ENCODE results near the gene FLII.
"Not testable (repeated sequence)": the region's sequence is repeated elsewhere in the genome, so short reads cannot be mapped to it uniquely, and the experiment has no call there.

FLII gene

GRCh38 chr17:18258356-18259038 is at the start of gene FLII:
FLII (minus strand) TSS chr17:18258738; CDS start chr17:18258690, 48 bp downstream.
- Histone ChIP-seq H3K36me3 (ENCODE audit: control insufficient read depth, insufficient read depth, low read length) (peaks cover 41% of the 10 kb centered on the region), H3K27me3 (ENCODE audit: control insufficient read depth, insufficient read depth, low read length) (no peaks in the 10 kb centered on the region), H3K9ac (ENCODE audit: low read depth, low read length) (peak within 1 kb of the TSS; percentile 77), H3K4me3 (ENCODE audit: low read depth, low read length) (peak within 1 kb of the TSS; percentile 87), H3K27ac (ENCODE audit: low read depth, low read length) (peak within 1 kb of the TSS; percentile 86), H3K9me3 (ENCODE audit: control insufficient read depth, insufficient read depth, low read length) (no peaks in the 10 kb centered on the region), H3K4me1 (ENCODE audit: control insufficient read depth, insufficient read depth, low read length) (peaks cover 11% of the 10 kb centered on the region; the same call in 1 of the 2 replicates)

GRCh38 chr17:18303206-18303605 is 44.7 kb upstream of the FLII start:
- not testable (repeated sequence) for H3K27ac ChIP-seq (ENCODE audit: low read depth, low read length); H3K4me3 ChIP-seq (ENCODE audit: low read depth, low read length); H3K9ac ChIP-seq (ENCODE audit: low read depth, low read length); H3K27me3 ChIP-seq (ENCODE audit: control insufficient read depth, insufficient read depth, low read length); H3K4me1 ChIP-seq (ENCODE audit: control insufficient read depth, insufficient read depth, low read length); H3K9me3 ChIP-seq (ENCODE audit: control insufficient read depth, insufficient read depth, low read length)
- H3K36me3 ChIP-seq (ENCODE audit: control insufficient read depth, insufficient read depth, low read length): peaks cover 92% of the 10 kb centered on the region

- Histone ChIP-seq H3K9me3 (ENCODE audit: control insufficient read depth, insufficient read depth, low read length) (no peaks in the 10 kb centered on the region), H3K27me3 (ENCODE audit: control insufficient read depth, insufficient read depth, low read length) (no peaks in the 10 kb centered on the region), H3K9ac (ENCODE audit: low read depth, low read length) (no peak overlapping the region), H3K36me3 (ENCODE audit: control insufficient read depth, insufficient read depth, low read length) (peaks cover 84% of the 10 kb centered on the region), H3K27ac (ENCODE audit: low read depth, low read length) (no peak overlapping the region), H3K4me3 (ENCODE audit: low read depth, low read length) (no peak overlapping the region), H3K4me1 (ENCODE audit: control insufficient read depth, insufficient read depth, low read length) (no peaks in the 10 kb centered on the region)
These were observed 42.4 kb upstream of the FLII start for GRCh38 chr17:18300725-18301480.

- peaks cover 77% of the 10 kb centered on the region for H3K36me3 ChIP-seq (ENCODE audit: control insufficient read depth, insufficient read depth, low read length)
- not testable (repeated sequence) for H3K4me3 ChIP-seq (ENCODE audit: low read depth, low read length); H3K9me3 ChIP-seq (ENCODE audit: control insufficient read depth, insufficient read depth, low read length); H3K9ac ChIP-seq (ENCODE audit: low read depth, low read length); H3K27me3 ChIP-seq (ENCODE audit: control insufficient read depth, insufficient read depth, low read length); H3K27ac ChIP-seq (ENCODE audit: low read depth, low read length); H3K4me1 ChIP-seq (ENCODE audit: control insufficient read depth, insufficient read depth, low read length)
These were observed 39.5 kb upstream of the FLII start for GRCh38 chr17:18298061-18298460.

GRCh38 chr17:18291718-18292540 is 33.4 kb upstream of the FLII start:
- Histone ChIP-seq H3K4me3 (ENCODE audit: low read depth, low read length) (no peak overlapping the region), H3K9me3 (ENCODE audit: control insufficient read depth, insufficient read depth, low read length) (no peaks in the 10 kb centered on the region), H3K36me3 (ENCODE audit: control insufficient read depth, insufficient read depth, low read length) (peaks cover 87% of the 10 kb centered on the region), H3K4me1 (ENCODE audit: control insufficient read depth, insufficient read depth, low read length) (no peaks in the 10 kb centered on the region), H3K27ac (ENCODE audit: low read depth, low read length) (no peak overlapping the region), H3K27me3 (ENCODE audit: control insufficient read depth, insufficient read depth, low read length) (no peaks in the 10 kb centered on the region), H3K9ac (ENCODE audit: low read depth, low read length) (no peak overlapping the region)

GRCh38 chr17:18285296-18285695 is 26.8 kb upstream of the FLII start:
- H3K9ac ChIP-seq (ENCODE audit: low read depth, low read length): no peak overlapping the region
- no peaks in the 10 kb centered on the region for H3K27me3 ChIP-seq (ENCODE audit: control insufficient read depth, insufficient read depth, low read length)
- no peak overlapping the region for H3K4me3 ChIP-seq (ENCODE audit: low read depth, low read length)
- H3K36me3 ChIP-seq (ENCODE audit: control insufficient read depth, insufficient read depth, low read length): peaks cover 93% of the 10 kb centered on the region
- H3K27ac ChIP-seq (ENCODE audit: low read depth, low read length): no peak overlapping the region
- H3K4me1 ChIP-seq (ENCODE audit: control insufficient read depth, insufficient read depth, low read length): no peaks in the 10 kb centered on the region
- no peaks in the 10 kb centered on the region for H3K9me3 ChIP-seq (ENCODE audit: control insufficient read depth, insufficient read depth, low read length)

- Histone ChIP-seq H3K4me3 (ENCODE audit: low read depth, low read length) (no peak overlapping the region), H3K4me1 (ENCODE audit: control insufficient read depth, insufficient read depth, low read length) (no peaks in the 10 kb centered on the region), H3K9ac (ENCODE audit: low read depth, low read length) (no peak overlapping the region), H3K27me3 (ENCODE audit: control insufficient read depth, insufficient read depth, low read length) (no peaks in the 10 kb centered on the region), H3K27ac (ENCODE audit: low read depth, low read length) (no peak overlapping the region), H3K36me3 (ENCODE audit: control insufficient read depth, insufficient read depth, low read length) (peaks cover 94% of the 10 kb centered on the region), H3K9me3 (ENCODE audit: control insufficient read depth, insufficient read depth, low read length) (no peaks in the 10 kb centered on the region)
These were observed 23.2 kb upstream of the FLII start for GRCh38 chr17:18281788-18282187.

- H3K9me3 ChIP-seq (ENCODE audit: control insufficient read depth, insufficient read depth, low read length): no peaks in the 10 kb centered on the region
- H3K9ac ChIP-seq (ENCODE audit: low read depth, low read length): no peak overlapping the region
- H3K36me3 ChIP-seq (ENCODE audit: control insufficient read depth, insufficient read depth, low read length): peaks cover 97% of the 10 kb centered on the region
- no peak overlapping the region for H3K27ac ChIP-seq (ENCODE audit: low read depth, low read length)
- no peaks in the 10 kb centered on the region for H3K27me3 ChIP-seq (ENCODE audit: control insufficient read depth, insufficient read depth, low read length)
- H3K4me1 ChIP-seq (ENCODE audit: control insufficient read depth, insufficient read depth, low read length): no peaks in the 10 kb centered on the region
- no peak overlapping the region for H3K4me3 ChIP-seq (ENCODE audit: low read depth, low read length)
These were observed 22.3 kb upstream of the FLII start for GRCh38 chr17:18280766-18281371.

- H3K4me1 ChIP-seq (ENCODE audit: control insufficient read depth, insufficient read depth, low read length): no peaks in the 10 kb centered on the region
- no peak overlapping the region for H3K9ac ChIP-seq (ENCODE audit: low read depth, low read length)
- peaks cover 92% of the 10 kb centered on the region for H3K36me3 ChIP-seq (ENCODE audit: control insufficient read depth, insufficient read depth, low read length)
- no peak overlapping the region for H3K27ac ChIP-seq (ENCODE audit: low read depth, low read length)
- H3K27me3 ChIP-seq (ENCODE audit: control insufficient read depth, insufficient read depth, low read length): no peaks in the 10 kb centered on the region
- no peak overlapping the region for H3K4me3 ChIP-seq (ENCODE audit: low read depth, low read length)
- H3K9me3 ChIP-seq (ENCODE audit: control insufficient read depth, insufficient read depth, low read length): no peaks in the 10 kb centered on the region
These were observed 21.7 kb upstream of the FLII start for GRCh38 chr17:18280249-18280648.

- Histone ChIP-seq H3K27ac (ENCODE audit: low read depth, low read length) (no peak overlapping the region), H3K4me1 (ENCODE audit: control insufficient read depth, insufficient read depth, low read length) (no peaks in the 10 kb centered on the region), H3K27me3 (ENCODE audit: control insufficient read depth, insufficient read depth, low read length) (no peaks in the 10 kb centered on the region), H3K36me3 (ENCODE audit: control insufficient read depth, insufficient read depth, low read length) (peaks cover 91% of the 10 kb centered on the region), H3K4me3 (ENCODE audit: low read depth, low read length) (no peak overlapping the region), H3K9me3 (ENCODE audit: control insufficient read depth, insufficient read depth, low read length) (no peaks in the 10 kb centered on the region), H3K9ac (ENCODE audit: low read depth, low read length) (no peak overlapping the region)
These were observed 20.3 kb upstream of the FLII start for GRCh38 chr17:18278867-18279266.
